DMS79 treated with DMSO at 0.1 percent for 48 hours (cell line): ENCODE data around the gene OAS1.
A peak's percentile ranks its signal among the peaks of the same experiment; 100 is the strongest.
"Not testable (repeated sequence)": the region's sequence is repeated elsewhere in the genome, so short reads cannot be mapped to it uniquely, and the experiment has no call there.

ENCODE experiments used
- DNase-seq: peaks from one replicate; lab custom pipeline; 2025; lab: John Stamatoyannopoulos, UW

Gene OAS1

GRCh38 chr12:112936927-112937326 lies 30.2 kb downstream of the OAS1 start:
- DNase-seq, result no peak

- peak; percentile 46 for DNase-seq
These were observed 31.3 kb downstream of the OAS1 start, which contains the start of gene OAS3 for GRCh38 chr12:112937741-112938719. Gene OAS3, plus strand, starts transcription at chr12:112938474. Its CDS starts 57 bp downstream, at chr12:112938531.

- peak; percentile 6 for DNase-seq
These were observed 32.0 kb downstream of the OAS1 start for GRCh38 chr12:112938751-112939150.

- no peak for DNase-seq
These were observed 33.1 kb downstream of the OAS1 start for GRCh38 chr12:112939761-112940381.

GRCh38 chr12:112941528-112942335 lies 35.0 kb downstream of the OAS1 start:
- DNase-seq, result no peak

GRCh38 chr12:112942572-112942971 lies 35.8 kb downstream of the OAS1 start:
- DNase-seq, result no peak

GRCh38 chr12:112944024-112944690 lies 37.4 kb downstream of the OAS1 start:
- no peak for DNase-seq

- no peak for DNase-seq
These were observed 38.8 kb downstream of the OAS1 start for GRCh38 chr12:112945515-112945914.

- no peak for DNase-seq
These were observed 39.7 kb downstream of the OAS1 start for GRCh38 chr12:112946236-112947000.

- DNase-seq, result no peak
These were observed 40.6 kb downstream of the OAS1 start for GRCh38 chr12:112947314-112947713.

GRCh38 chr12:112947761-112948160 lies 41.0 kb downstream of the OAS1 start:
- no peak for DNase-seq

GRCh38 chr12:112948806-112949205 lies 42.0 kb downstream of the OAS1 start:
- DNase-seq, result no peak

- no peak for DNase-seq
These were observed 43.9 kb downstream of the OAS1 start for GRCh38 chr12:112950701-112951100.

GRCh38 chr12:112957125-112957524 lies 50.4 kb downstream of the OAS1 start:
- not testable (repeated sequence) for DNase-seq

GRCh38 chr12:112961074-112961473 lies 54.3 kb downstream of the OAS1 start:
- no peak for DNase-seq

GRCh38 chr12:112961536-112961935 lies 54.8 kb downstream of the OAS1 start:
- DNase-seq, result no peak

- DNase-seq, result no peak
These were observed 55.8 kb downstream of the OAS1 start for GRCh38 chr12:112962561-112962960.

- no peak for DNase-seq
These were observed 56.6 kb downstream of the OAS1 start for GRCh38 chr12:112963227-112963861.

- no peak for DNase-seq
These were observed 57.4 kb downstream of the OAS1 start for GRCh38 chr12:112964067-112964670.

- no peak for DNase-seq
These were observed 58.2 kb downstream of the OAS1 start for GRCh38 chr12:112964915-112965314.
